GM23338 (cell line): Measurements from ENCODE around the gene ATP10A.

Source experiments
- CREB1 ChIP-seq: fragments of 250-450 bp; sonication (Bioruptor Pico); IDR thresholded peaks from 2 replicates; pipeline ENCODE4 v1.5.0; 2020; ENCODE audit warnings: low read depth, mild to moderate bottlenecking, moderate library complexity
- EZH2 ChIP-seq: fragments of 200-600 bp; sonication (generic); IDR thresholded peaks from one replicate; pipeline ENCODE4 v1.8.0; 2017; ENCODE audit warnings: antibody characterized with exemption, mild to moderate bottlenecking, low read depth; ENCODE audit not compliant: unreplicated experiment
- EZH2phosphoT487 ChIP-seq: fragments of 200-600 bp; sonication (generic); IDR thresholded peaks from one replicate; pipeline ENCODE4 v1.8.1; 2018; ENCODE audit warnings: antibody characterized with exemption; ENCODE audit not compliant: unreplicated experiment
- POLR2AphosphoS5 ChIP-seq: IDR thresholded peaks from 2 replicates; pipeline ENCODE4 v1.6.1; 2016; ENCODE audit warnings: antibody characterized with exemption, low read depth
- STAT1 ChIP-seq: IDR thresholded peaks from one replicate; pipeline ENCODE4 v1.6.1; 2016; ENCODE audit warnings: antibody characterized with exemption; ENCODE audit not compliant: unreplicated experiment
- ZNF331 ChIP-seq: fragments of 250-450 bp; sonication (Bioruptor Pico); IDR thresholded peaks from 2 replicates; pipeline ENCODE4 v1.5.0; 2020; ENCODE audit warnings: low read depth, mild to moderate bottlenecking, moderate library complexity
- TF ChIP-seq, protein P1 (sequence below), 2 experiments: fragments of 200-600 bp in 1 of 2; sonication (generic) in 1 of 2; conservative IDR thresholded peaks; 2 replicates each; pipeline versions ENCODE4 v1.5.1 to v1.6.1; 2016 to 2017; ENCODE audit warnings: antibody characterized with exemption in 2 of 2, low read depth in 2 of 2, mild to moderate bottlenecking in 2 of 2, moderate library complexity in 1 of 2
- TF ChIP-seq, protein P2 (sequence below): IDR thresholded peaks from one replicate; pipeline ENCODE4 v1.6.1; 2018; ENCODE audit warnings: antibody characterized with exemption; ENCODE audit not compliant: unreplicated experiment

DNA sequence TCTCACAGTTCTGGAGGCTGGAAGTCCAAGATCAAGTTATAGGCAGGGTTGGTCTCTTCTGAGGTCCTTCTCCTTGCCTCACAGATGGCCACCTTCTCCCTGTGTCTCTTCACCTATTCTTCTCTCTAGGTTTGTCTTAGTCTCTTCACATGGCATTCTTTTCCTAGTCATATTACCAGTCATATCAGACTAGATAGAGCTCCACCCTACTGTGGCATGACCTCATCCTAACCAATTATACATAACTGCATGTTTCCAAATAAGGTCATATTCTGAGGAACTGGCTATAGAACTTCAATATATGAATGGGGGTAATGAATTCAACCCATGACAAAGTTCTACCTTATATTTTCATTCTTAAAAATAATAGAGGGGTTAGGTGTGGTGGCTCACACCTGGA lies 227.9 kb downstream of the ATP10A start:
- no peak for TF ChIP-seq POLR2AphosphoS5
- TF ChIP-seq, protein P1, sequence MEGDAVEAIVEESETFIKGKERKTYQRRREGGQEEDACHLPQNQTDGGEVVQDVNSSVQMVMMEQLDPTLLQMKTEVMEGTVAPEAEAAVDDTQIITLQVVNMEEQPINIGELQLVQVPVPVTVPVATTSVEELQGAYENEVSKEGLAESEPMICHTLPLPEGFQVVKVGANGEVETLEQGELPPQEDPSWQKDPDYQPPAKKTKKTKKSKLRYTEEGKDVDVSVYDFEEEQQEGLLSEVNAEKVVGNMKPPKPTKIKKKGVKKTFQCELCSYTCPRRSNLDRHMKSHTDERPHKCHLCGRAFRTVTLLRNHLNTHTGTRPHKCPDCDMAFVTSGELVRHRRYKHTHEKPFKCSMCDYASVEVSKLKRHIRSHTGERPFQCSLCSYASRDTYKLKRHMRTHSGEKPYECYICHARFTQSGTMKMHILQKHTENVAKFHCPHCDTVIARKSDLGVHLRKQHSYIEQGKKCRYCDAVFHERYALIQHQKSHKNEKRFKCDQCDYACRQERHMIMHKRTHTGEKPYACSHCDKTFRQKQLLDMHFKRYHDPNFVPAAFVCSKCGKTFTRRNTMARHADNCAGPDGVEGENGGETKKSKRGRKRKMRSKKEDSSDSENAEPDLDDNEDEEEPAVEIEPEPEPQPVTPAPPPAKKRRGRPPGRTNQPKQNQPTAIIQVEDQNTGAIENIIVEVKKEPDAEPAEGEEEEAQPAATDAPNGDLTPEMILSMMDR (conservative IDR thresholded peaks at IDR 0.05; ENCODE audit: low read depth in 2 of 2) = no peak
- no peak for TF ChIP-seq EZH2phosphoT487
- TF ChIP-seq, protein P2, sequence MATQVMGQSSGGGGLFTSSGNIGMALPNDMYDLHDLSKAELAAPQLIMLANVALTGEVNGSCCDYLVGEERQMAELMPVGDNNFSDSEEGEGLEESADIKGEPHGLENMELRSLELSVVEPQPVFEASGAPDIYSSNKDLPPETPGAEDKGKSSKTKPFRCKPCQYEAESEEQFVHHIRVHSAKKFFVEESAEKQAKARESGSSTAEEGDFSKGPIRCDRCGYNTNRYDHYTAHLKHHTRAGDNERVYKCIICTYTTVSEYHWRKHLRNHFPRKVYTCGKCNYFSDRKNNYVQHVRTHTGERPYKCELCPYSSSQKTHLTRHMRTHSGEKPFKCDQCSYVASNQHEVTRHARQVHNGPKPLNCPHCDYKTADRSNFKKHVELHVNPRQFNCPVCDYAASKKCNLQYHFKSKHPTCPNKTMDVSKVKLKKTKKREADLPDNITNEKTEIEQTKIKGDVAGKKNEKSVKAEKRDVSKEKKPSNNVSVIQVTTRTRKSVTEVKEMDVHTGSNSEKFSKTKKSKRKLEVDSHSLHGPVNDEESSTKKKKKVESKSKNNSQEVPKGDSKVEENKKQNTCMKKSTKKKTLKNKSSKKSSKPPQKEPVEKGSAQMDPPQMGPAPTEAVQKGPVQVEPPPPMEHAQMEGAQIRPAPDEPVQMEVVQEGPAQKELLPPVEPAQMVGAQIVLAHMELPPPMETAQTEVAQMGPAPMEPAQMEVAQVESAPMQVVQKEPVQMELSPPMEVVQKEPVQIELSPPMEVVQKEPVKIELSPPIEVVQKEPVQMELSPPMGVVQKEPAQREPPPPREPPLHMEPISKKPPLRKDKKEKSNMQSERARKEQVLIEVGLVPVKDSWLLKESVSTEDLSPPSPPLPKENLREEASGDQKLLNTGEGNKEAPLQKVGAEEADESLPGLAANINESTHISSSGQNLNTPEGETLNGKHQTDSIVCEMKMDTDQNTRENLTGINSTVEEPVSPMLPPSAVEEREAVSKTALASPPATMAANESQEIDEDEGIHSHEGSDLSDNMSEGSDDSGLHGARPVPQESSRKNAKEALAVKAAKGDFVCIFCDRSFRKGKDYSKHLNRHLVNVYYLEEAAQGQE = no peak
- TF ChIP-seq ZNF331 (CRISPR knock-in tag) = no peak
- no peak for TF ChIP-seq EZH2
- TF ChIP-seq STAT1 = no peak
- no peak for TF ChIP-seq CREB1 (CRISPR knock-in tag)
